GM23338 (cell line): ENCODE measurements around the gene SIRPA. TPM values are rescaled to one million over a fixed set of nuclear protein-coding genes. Genes with fewer than 3 reads are reported as not detected.
A peak's percentile ranks its signal among the peaks of the same experiment; 100 is the strongest.

Experiments used
- ATAC-seq: fragments of 200-7000 bp; cut with Tn5 transposase; 3 replicates; pipeline ENCODE4 v1.9.1; 2020
- DNase-seq: peaks from one replicate; pipeline ENCODE4 v3.0.0-alpha.2; 2015; ENCODE audit warnings: low spot score
- H2AFZ ChIP-seq: fragments of 200-600 bp; sonication (generic); 2 replicates; pipeline ENCODE4 v1.8.0; 2016; ENCODE audit warnings: antibody characterized with exemption, mild to moderate bottlenecking, moderate library complexity
- H3F3A ChIP-seq: fragments of 200-600 bp; sonication (generic); replicated peaks from 2 replicates; pipeline ENCODE4 v1.8.0; 2017; ENCODE audit warnings: antibody characterized with exemption, mixed run types, low read depth
- H3K27ac ChIP-seq: fragments of 200-600 bp; sonication (generic); 2 replicates; pipeline ENCODE4 v1.6.1; 2016; ENCODE audit warnings: low read depth
- H3K27me3 ChIP-seq: fragments of 200-600 bp; sonication (generic); 2 replicates; pipeline ENCODE4 v1.8.0; 2016; ENCODE audit warnings: mild to moderate bottlenecking, mixed run types, moderate library complexity; ENCODE audit not compliant: insufficient read depth
- H3K36me3 ChIP-seq: fragments of 200-600 bp; sonication (generic); 2 replicates; pipeline ENCODE4 v1.8.0; 2016; ENCODE audit warnings: mild to moderate bottlenecking; ENCODE audit not compliant: insufficient read depth
- H3K4me1 ChIP-seq: fragments of 200-600 bp; sonication (generic); 2 replicates; pipeline ENCODE4 v1.8.0; 2016; ENCODE audit warnings: mild to moderate bottlenecking, moderate library complexity; ENCODE audit not compliant: insufficient read depth
- H3K4me2 ChIP-seq: fragments of 200-600 bp; sonication (generic); 2 replicates; pipeline ENCODE4 v1.7.1; 2017; ENCODE audit warnings: mixed run types
- H3K4me3 ChIP-seq: fragments of 200-600 bp; sonication (generic); 2 replicates; pipeline ENCODE4 v1.6.1; 2016; ENCODE audit warnings: mixed run types
- H3K79me2 ChIP-seq: fragments of 200-600 bp; sonication (generic); replicated peaks from 2 replicates; pipeline ENCODE4 v1.8.0; 2017; ENCODE audit warnings: mild to moderate bottlenecking; ENCODE audit not compliant: insufficient read depth
- H3K9me2 ChIP-seq: fragments of 200-600 bp; sonication (generic); 2 replicates; pipeline ENCODE4 v1.8.0; 2017; ENCODE audit not compliant: insufficient read depth
- H4K20me1 ChIP-seq: fragments of 200-600 bp; sonication (generic); replicated peaks from 2 replicates; pipeline ENCODE4 v1.8.0; 2017; ENCODE audit warnings: mild to moderate bottlenecking; ENCODE audit not compliant: insufficient read depth
- H3K27ac Mint-ChIP-seq: 2 replicates; pipeline ENCODE4 v1.8.0; 2020; ENCODE audit warnings: inconsistent platforms, mild to moderate bottlenecking, moderate library complexity, mixed read lengths
- H3K27me3 Mint-ChIP-seq: 3 replicates; pipeline ENCODE4 v1.8.0; 2022; ENCODE audit warnings: low read depth, mild to moderate bottlenecking, moderate library complexity, mixed read lengths, inconsistent platforms; ENCODE audit not compliant: insufficient read depth, poor library complexity
- H3K36me3 Mint-ChIP-seq: 3 replicates; pipeline ENCODE4 v1.8.0; 2021; ENCODE audit warnings: low read depth, mild to moderate bottlenecking, inconsistent platforms, moderate library complexity, mixed read lengths
- H3K4me1 Mint-ChIP-seq: 3 replicates; pipeline ENCODE4 v1.8.0; 2020; ENCODE audit warnings: mild to moderate bottlenecking, inconsistent platforms, mixed read lengths
- H3K4me3 Mint-ChIP-seq: 3 replicates; pipeline ENCODE4 v1.8.0; 2021; ENCODE audit warnings: moderate library complexity, mild to moderate bottlenecking, inconsistent platforms, mixed read lengths
- H3K9me3 Mint-ChIP-seq: 3 replicates; pipeline ENCODE4 v1.8.0; 2020; ENCODE audit warnings: moderate library complexity, mild to moderate bottlenecking, inconsistent platforms, mixed read lengths
- CREB1 ChIP-seq: fragments of 250-450 bp; sonication (Bioruptor Pico); IDR thresholded peaks from 2 replicates; pipeline ENCODE4 v1.5.0; 2020; ENCODE audit warnings: low read depth, mild to moderate bottlenecking, moderate library complexity
- EZH2 ChIP-seq: fragments of 200-600 bp; sonication (generic); IDR thresholded peaks from one replicate; pipeline ENCODE4 v1.8.0; 2017; ENCODE audit warnings: antibody characterized with exemption, mild to moderate bottlenecking, low read depth; ENCODE audit not compliant: unreplicated experiment
- EZH2phosphoT487 ChIP-seq: fragments of 200-600 bp; sonication (generic); IDR thresholded peaks from one replicate; pipeline ENCODE4 v1.8.1; 2018; ENCODE audit warnings: antibody characterized with exemption; ENCODE audit not compliant: unreplicated experiment
- JUNB ChIP-seq: IDR thresholded peaks from one replicate; pipeline ENCODE4 v1.6.1; 2016; ENCODE audit warnings: antibody characterized with exemption; ENCODE audit not compliant: unreplicated experiment
- NANOG ChIP-seq: IDR thresholded peaks from 2 replicates; pipeline ENCODE4 v1.6.1; 2016; ENCODE audit warnings: antibody characterized with exemption, borderline replicate concordance
- STAT1 ChIP-seq: IDR thresholded peaks from one replicate; pipeline ENCODE4 v1.6.1; 2016; ENCODE audit warnings: antibody characterized with exemption; ENCODE audit not compliant: unreplicated experiment
- polyA plus RNA-seq: library from polyadenylated mRNA; unstranded; fragments of >200 nt; fragmentation: Nextera tagmentation; extraction: Ambion mirVana; gene quantifications from 2 replicates; pipeline ENCODE4 v1.2.1, GENCODE V29; 2016
- total RNA-seq: library from RNA; depleted of rRNA; stranded (reverse); fragments of >200 nt; shearing (Covaris generic); gene quantifications from 2 replicates; pipeline ENCODE4 v1.2.3, GENCODE V29; 2014
- TF ChIP-seq, protein P1 (sequence below): fragments of 250-450 bp; sonication (Bioruptor Pico); IDR thresholded peaks from 2 replicates; pipeline ENCODE4 v1.5.0; 2020; ENCODE audit warnings: mild to moderate bottlenecking, moderate library complexity
- TF ChIP-seq, protein P2 (sequence below): IDR thresholded peaks from 2 replicates; pipeline ENCODE4 v1.6.1; 2016; ENCODE audit warnings: antibody characterized with exemption
- TF ChIP-seq, protein P3 (sequence below), 2 experiments: fragments of 200-600 bp in 1 of 2; sonication (generic) in 1 of 2; conservative IDR thresholded peaks; 2 replicates each; pipeline versions ENCODE4 v1.5.1 to v1.6.1; 2016 to 2017; ENCODE audit warnings: antibody characterized with exemption in 2 of 2, low read depth in 2 of 2, mild to moderate bottlenecking in 2 of 2, moderate library complexity in 1 of 2

The SIRPA gene
- total and polyA plus RNA-seq, 2 experiments from 2014 or later: 1.2 to 2.9 TPM

DNA sequence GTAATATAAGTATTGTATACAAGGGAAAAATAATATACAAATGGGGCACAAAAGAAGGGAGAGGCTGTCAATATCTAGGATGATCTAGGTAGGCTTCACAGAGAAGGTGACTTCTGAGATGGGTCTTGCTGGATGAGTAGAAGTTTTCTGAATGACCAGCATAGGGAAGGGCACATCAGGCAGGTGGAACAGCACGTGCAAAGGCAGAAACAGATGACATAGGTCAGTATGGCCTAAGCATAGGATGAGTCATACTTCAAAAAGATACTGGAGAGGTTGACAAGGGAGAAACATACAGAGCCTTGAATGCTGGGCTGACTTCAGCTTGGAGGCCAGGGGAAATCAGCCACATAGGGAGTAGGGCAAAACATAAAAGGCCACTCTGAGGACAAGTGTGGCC lies 31.9 kb upstream of the SIRPA start:
- no peak overlapping the region for H3K27ac Mint-ChIP-seq

DNA sequence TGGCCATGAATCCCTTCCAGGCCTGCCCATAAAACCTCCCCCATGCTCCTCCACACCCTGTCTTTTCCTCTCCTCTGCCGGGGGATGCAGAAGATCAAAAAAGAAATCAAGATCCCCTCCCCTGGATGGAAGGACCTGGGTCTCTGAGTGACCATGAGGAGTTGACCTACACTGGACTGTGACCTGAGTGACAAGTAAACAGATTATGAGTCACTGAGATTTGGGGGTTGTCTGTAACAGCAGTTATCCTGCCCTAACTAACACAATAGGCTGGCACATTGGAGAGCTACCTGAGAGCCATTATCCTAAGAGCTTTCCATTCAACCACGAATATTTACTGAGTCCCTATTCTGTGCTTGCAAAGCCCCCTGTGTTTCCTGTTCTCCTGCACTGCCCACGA lies 28.4 kb upstream of the SIRPA start:
- peak; percentile 49; the same call in 2 of the 3 replicates for ATAC-seq
- no peak for DNase-seq
- Histone ChIP-seq H3K9me2 (no peaks in the 10 kb centered on the region), H3F3A (no peaks in the 10 kb centered on the region), H3K4me2 (no peak overlapping the region), H4K20me1 (no peaks in the 10 kb centered on the region), H3K4me3 (no peak overlapping the region), H2AFZ (peak overlapping the region; percentile 72; the same call in 1 of the 2 replicates), H3K36me3 (no peaks in the 10 kb centered on the region), H3K4me1 (peaks cover 8% of the 10 kb centered on the region), H3K27ac (no peak overlapping the region), H3K27me3 (no peaks in the 10 kb centered on the region), H3K79me2 (no peaks in the 10 kb centered on the region)
- Mint-ChIP-seq H3K27ac (peak overlapping the region; percentile 51), H3K27me3 (peaks cover 5% of the 10 kb centered on the region), H3K4me1 (peaks cover 17% of the 10 kb centered on the region), H3K36me3 (no peaks in the 10 kb centered on the region), H3K4me3 (no peak overlapping the region; the same call in 2 of the 3 replicates), H3K9me3 (no peaks in the 10 kb centered on the region)
- TF ChIP-seq NANOG: no peak
- TF ChIP-seq, protein P1, sequence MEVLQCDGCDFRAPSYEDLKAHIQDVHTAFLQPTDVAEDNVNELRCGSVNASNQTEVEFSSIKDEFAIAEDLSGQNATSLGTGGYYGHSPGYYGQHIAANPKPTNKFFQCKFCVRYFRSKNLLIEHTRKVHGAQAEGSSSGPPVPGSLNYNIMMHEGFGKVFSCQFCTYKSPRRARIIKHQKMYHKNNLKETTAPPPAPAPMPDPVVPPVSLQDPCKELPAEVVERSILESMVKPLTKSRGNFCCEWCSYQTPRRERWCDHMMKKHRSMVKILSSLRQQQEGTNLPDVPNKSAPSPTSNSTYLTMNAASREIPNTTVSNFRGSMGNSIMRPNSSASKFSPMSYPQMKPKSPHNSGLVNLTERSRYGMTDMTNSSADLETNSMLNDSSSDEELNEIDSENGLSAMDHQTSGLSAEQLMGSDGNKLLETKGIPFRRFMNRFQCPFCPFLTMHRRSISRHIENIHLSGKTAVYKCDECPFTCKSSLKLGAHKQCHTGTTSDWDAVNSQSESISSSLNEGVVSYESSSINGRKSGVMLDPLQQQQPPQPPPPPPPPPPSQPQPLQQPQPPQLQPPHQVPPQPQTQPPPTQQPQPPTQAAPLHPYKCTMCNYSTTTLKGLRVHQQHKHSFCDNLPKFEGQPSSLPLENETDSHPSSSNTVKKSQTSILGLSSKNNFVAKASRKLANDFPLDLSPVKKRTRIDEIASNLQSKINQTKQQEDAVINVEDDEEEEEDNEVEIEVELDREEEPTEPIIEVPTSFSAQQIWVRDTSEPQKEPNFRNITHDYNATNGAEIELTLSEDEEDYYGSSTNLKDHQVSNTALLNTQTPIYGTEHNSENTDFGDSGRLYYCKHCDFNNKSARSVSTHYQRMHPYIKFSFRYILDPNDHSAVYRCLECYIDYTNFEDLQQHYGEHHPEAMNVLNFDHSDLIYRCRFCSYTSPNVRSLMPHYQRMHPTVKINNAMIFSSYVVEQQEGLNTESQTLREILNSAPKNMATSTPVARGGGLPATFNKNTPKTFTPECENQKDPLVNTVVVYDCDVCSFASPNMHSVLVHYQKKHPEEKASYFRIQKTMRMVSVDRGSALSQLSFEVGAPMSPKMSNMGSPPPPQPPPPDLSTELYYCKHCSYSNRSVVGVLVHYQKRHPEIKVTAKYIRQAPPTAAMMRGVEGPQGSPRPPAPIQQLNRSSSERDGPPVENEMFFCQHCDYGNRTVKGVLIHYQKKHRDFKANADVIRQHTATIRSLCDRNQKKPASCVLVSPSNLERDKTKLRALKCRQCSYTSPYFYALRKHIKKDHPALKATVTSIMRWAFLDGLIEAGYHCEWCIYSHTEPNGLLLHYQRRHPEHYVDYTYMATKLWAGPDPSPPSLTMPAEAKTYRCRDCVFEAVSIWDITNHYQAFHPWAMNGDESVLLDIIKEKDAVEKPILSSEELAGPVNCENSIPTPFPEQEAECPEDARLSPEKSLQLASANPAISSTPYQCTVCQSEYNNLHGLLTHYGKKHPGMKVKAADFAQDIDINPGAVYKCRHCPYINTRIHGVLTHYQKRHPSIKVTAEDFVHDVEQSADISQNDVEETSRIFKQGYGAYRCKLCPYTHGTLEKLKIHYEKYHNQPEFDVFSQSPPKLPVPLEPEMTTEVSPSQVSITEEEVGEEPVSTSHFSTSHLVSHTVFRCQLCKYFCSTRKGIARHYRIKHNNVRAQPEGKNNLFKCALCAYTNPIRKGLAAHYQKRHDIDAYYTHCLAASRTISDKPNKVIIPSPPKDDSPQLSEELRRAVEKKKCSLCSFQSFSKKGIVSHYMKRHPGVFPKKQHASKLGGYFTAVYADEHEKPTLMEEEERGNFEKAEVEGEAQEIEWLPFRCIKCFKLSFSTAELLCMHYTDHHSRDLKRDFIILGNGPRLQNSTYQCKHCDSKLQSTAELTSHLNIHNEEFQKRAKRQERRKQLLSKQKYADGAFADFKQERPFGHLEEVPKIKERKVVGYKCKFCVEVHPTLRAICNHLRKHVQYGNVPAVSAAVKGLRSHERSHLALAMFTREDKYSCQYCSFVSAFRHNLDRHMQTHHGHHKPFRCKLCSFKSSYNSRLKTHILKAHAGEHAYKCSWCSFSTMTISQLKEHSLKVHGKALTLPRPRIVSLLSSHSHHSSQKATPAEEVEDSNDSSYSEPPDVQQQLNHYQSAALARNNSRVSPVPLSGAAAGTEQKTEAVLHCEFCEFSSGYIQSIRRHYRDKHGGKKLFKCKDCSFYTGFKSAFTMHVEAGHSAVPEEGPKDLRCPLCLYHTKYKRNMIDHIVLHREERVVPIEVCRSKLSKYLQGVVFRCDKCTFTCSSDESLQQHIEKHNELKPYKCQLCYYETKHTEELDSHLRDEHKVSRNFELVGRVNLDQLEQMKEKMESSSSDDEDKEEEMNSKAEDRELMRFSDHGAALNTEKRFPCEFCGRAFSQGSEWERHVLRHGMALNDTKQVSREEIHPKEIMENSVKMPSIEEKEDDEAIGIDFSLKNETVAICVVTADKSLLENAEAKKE (CRISPR knock-in tag): no peak
- no peak for TF ChIP-seq CREB1 (CRISPR knock-in tag)
- no peak for TF ChIP-seq EZH2
- TF ChIP-seq STAT1: no peak
- no peak for TF ChIP-seq JUNB

More for the DNA sequence above, 31.9 kb upstream of the SIRPA start:
- Histone ChIP-seq H3K9me2 (no peaks in the 10 kb centered on the region), H3K27ac (no peak overlapping the region), H4K20me1 (no peaks in the 10 kb centered on the region), H3K27me3 (no peaks in the 10 kb centered on the region), H3K79me2 (no peaks in the 10 kb centered on the region), H3K4me3 (no peak overlapping the region), H3K4me2 (no peak overlapping the region), H2AFZ (no peak overlapping the region), H3K36me3 (no peaks in the 10 kb centered on the region), H3F3A (no peaks in the 10 kb centered on the region), H3K4me1 (peaks cover 8% of the 10 kb centered on the region)
- no peaks in the 10 kb centered on the region for H3K9me3 Mint-ChIP-seq
- H3K4me3 Mint-ChIP-seq: no peak overlapping the region
- DNase-seq (no peak), ATAC-seq (no peak)
- TF ChIP-seq EZH2 (no peak), EZH2phosphoT487 (no peak), JUNB (no peak), NANOG (no peak), STAT1 (no peak)
- TF ChIP-seq, protein P2, sequence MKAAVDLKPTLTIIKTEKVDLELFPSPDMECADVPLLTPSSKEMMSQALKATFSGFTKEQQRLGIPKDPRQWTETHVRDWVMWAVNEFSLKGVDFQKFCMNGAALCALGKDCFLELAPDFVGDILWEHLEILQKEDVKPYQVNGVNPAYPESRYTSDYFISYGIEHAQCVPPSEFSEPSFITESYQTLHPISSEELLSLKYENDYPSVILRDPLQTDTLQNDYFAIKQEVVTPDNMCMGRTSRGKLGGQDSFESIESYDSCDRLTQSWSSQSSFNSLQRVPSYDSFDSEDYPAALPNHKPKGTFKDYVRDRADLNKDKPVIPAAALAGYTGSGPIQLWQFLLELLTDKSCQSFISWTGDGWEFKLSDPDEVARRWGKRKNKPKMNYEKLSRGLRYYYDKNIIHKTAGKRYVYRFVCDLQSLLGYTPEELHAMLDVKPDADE: no peak
- TF ChIP-seq, protein P3, sequence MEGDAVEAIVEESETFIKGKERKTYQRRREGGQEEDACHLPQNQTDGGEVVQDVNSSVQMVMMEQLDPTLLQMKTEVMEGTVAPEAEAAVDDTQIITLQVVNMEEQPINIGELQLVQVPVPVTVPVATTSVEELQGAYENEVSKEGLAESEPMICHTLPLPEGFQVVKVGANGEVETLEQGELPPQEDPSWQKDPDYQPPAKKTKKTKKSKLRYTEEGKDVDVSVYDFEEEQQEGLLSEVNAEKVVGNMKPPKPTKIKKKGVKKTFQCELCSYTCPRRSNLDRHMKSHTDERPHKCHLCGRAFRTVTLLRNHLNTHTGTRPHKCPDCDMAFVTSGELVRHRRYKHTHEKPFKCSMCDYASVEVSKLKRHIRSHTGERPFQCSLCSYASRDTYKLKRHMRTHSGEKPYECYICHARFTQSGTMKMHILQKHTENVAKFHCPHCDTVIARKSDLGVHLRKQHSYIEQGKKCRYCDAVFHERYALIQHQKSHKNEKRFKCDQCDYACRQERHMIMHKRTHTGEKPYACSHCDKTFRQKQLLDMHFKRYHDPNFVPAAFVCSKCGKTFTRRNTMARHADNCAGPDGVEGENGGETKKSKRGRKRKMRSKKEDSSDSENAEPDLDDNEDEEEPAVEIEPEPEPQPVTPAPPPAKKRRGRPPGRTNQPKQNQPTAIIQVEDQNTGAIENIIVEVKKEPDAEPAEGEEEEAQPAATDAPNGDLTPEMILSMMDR (conservative IDR thresholded peaks at IDR 0.05; ENCODE audit: low read depth in 2 of 2): no peak
- H3K36me3 Mint-ChIP-seq: no peaks in the 10 kb centered on the region
- H3K4me1 Mint-ChIP-seq: peaks cover 17% of the 10 kb centered on the region
- peaks cover 4% of the 10 kb centered on the region for H3K27me3 Mint-ChIP-seq
